Ishikawa (cell line): Measurements from ENCODE around the gene MVB12A.

Experiments used
- CEBPB ChIP-seq: IDR thresholded peaks from 2 replicates; pipeline ENCODE4 v1.6.1; 2012
- CREB1 ChIP-seq: IDR thresholded peaks from 2 replicates; pipeline ENCODE4 v1.6.1; 2012; ENCODE audit warnings: low read depth
- EGR1 ChIP-seq: IDR thresholded peaks from 2 replicates; pipeline ENCODE4 v1.6.1; 2012
- EP300 ChIP-seq: IDR thresholded peaks from 2 replicates; pipeline ENCODE4 v1.6.1; 2012; ENCODE audit warnings: borderline replicate concordance
- FOXM1 ChIP-seq: IDR thresholded peaks from 2 replicates; pipeline ENCODE4 v1.6.1; 2012; ENCODE audit warnings: low read depth, borderline replicate concordance
- MAX ChIP-seq: IDR thresholded peaks from 2 replicates; pipeline ENCODE4 v1.6.1; 2012
- NFIC ChIP-seq: IDR thresholded peaks from 2 replicates; pipeline ENCODE4 v1.6.1; 2012
- RAD21 ChIP-seq: IDR thresholded peaks from 2 replicates; pipeline ENCODE4 v1.6.1; 2012; ENCODE audit warnings: low read depth
- REST ChIP-seq: IDR thresholded peaks from 2 replicates; pipeline ENCODE4 v1.6.1; 2012; ENCODE audit warnings: low read depth, mild to moderate bottlenecking
- TAF1 ChIP-seq: IDR thresholded peaks from 2 replicates; pipeline ENCODE4 v1.6.1; 2012; ENCODE audit warnings: low read depth, mild to moderate bottlenecking
- TCF12 ChIP-seq: IDR thresholded peaks from 2 replicates; pipeline ENCODE4 v1.6.1; 2012; ENCODE audit warnings: low read depth
- TEAD4 ChIP-seq: IDR thresholded peaks from 2 replicates; pipeline ENCODE4 v1.6.1; 2012
- USF1 ChIP-seq: IDR thresholded peaks from 2 replicates; pipeline ENCODE4 v1.6.1; 2012
- YY1 ChIP-seq: IDR thresholded peaks from 2 replicates; pipeline ENCODE4 v1.6.1; 2012; ENCODE audit warnings: low read depth
- ZBTB7A ChIP-seq: IDR thresholded peaks from 2 replicates; pipeline ENCODE4 v1.6.1; 2012; ENCODE audit warnings: low read depth

Gene MVB12A

GRCh38 chr19:17469481-17470067, 49.7 kb downstream of the MVB12A start:
- no peak for TF ChIP-seq YY1
- peak; percentile 82 for TF ChIP-seq MAX
- TF ChIP-seq USF1 = peak; percentile 79

GRCh38 chr19:17470068-17470841, 50.4 kb downstream of the MVB12A start, which contains the start of gene SLC27A1:
SLC27A1 (plus strand) TSS chr19:17470524; CDS start chr19:17470541, 17 bp downstream.
- peak; percentile 70 for TF ChIP-seq EGR1
- TF ChIP-seq USF1 = no peak

GRCh38 chr19:17471410-17472125, 51.7 kb downstream of the MVB12A start:
- TF ChIP-seq CEBPB = no peak
- TF ChIP-seq TCF12 = no peak
- no peak for TF ChIP-seq MAX
- TF ChIP-seq TEAD4 = no peak
- TF ChIP-seq FOXM1 = no peak
- TF ChIP-seq YY1 = no peak
- TF ChIP-seq CREB1 = no peak
- no peak for TF ChIP-seq NFIC
- TF ChIP-seq USF1 = no peak
- no peak for TF ChIP-seq TAF1
- TF ChIP-seq EP300 = no peak
- no peak for TF ChIP-seq EGR1
- TF ChIP-seq RAD21 = no peak
- TF ChIP-seq REST = no peak
- no peak for TF ChIP-seq ZBTB7A

GRCh38 chr19:17473041-17473440, 53.2 kb downstream of the MVB12A start:
- no peak for TF ChIP-seq TCF12
- no peak for TF ChIP-seq TEAD4
- TF ChIP-seq YY1 = no peak
- no peak for TF ChIP-seq REST
- TF ChIP-seq RAD21 = no peak
- no peak for TF ChIP-seq CREB1
- TF ChIP-seq TAF1 = no peak
- TF ChIP-seq CEBPB = no peak
- TF ChIP-seq EGR1 = no peak
- TF ChIP-seq EP300 = no peak
- TF ChIP-seq USF1 = no peak
- no peak for TF ChIP-seq NFIC
- TF ChIP-seq ZBTB7A = no peak
- no peak for TF ChIP-seq MAX
- no peak for TF ChIP-seq FOXM1
